22Rv1 (cell line): Measurements from ENCODE around the gene PRPSAP2.

ENCODE experiments used
- CTCF ChIP-seq: fragments of 450-650 bp; IDR thresholded peaks from 2 replicates; pipeline ENCODE4 v1.5.1; 2017; ENCODE audit warnings: mild to moderate bottlenecking
- ZFX ChIP-seq: fragments of 450-650 bp; IDR thresholded peaks from 2 replicates; pipeline ENCODE4 v1.6.1; 2017; ENCODE audit warnings: antibody characterized with exemption, borderline replicate concordance

GRCh38 chr17:18954321-18954720, 96.4 kb downstream of the PRPSAP2 start:
- no peak for TF ChIP-seq CTCF
- TF ChIP-seq ZFX: no peak
